ENCODE results near the gene FAM53C.
"Not testable (repeated sequence)": the region's sequence is repeated elsewhere in the genome, so short reads cannot be mapped to it uniquely, and the experiment has no call there.

FAM53C gene

DNA sequence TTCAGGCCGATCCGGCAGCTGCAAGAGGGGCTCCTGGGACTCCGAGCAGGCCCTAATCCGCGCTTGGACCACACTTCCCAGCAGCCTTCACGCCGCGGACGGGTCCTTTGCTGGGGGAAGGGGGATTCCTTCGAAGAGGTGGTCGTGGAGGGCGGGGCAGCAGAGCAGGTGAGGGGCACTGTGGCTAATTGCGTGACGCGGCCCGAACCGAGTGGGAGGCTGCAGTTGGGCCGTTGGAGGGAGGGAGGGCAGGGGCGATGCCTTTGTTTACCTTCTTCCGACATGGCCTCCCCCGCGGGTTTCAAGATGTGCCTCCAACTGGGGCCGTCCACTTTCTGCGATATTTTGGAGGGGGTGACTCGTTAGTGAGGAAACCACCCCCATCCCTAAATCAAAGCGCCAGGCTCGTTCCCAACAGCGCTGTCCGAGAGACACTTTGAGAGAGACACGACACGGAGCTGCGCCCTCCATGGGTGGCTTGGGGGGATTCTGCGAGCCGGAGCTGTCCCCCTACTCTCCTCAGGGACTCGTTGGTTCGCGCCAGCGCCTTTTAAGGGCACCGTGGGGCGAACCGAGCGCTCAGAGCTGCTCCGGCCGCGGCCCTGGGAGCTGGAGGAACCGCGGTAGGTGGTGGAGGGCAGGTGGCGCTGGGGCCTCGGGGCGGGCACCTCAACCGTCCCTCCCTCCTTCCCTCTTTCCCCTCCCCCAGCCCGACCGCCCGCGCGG lies at the start of gene FAM53C:
TSS of gene FAM53C (plus strand) at position 582 of the 726 bp plus-strand sequence. CDS start 3,070 bp downstream, outside the sequence.
- no peak for DNase-seq

DNA sequence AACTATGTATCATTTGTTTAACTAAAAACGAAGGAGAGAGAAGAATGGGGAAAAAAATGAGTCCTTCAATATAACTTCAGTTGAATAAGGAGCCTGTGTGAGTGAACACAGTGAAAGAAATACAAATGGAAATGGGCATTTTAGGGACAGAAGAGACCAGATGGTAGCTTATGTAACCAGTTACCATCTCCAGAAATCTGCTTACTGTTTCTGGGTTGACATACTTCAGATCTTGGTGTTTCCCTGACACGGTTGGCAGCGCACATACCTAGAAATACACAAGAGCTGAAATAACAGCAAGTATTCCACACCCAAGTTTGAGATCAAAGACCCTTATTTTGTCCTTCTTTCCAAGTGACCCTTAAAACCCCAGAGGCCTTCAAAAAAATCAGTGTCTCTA lies 48.8 kb upstream of the FAM53C start:
- no peak for DNase-seq

DNA sequence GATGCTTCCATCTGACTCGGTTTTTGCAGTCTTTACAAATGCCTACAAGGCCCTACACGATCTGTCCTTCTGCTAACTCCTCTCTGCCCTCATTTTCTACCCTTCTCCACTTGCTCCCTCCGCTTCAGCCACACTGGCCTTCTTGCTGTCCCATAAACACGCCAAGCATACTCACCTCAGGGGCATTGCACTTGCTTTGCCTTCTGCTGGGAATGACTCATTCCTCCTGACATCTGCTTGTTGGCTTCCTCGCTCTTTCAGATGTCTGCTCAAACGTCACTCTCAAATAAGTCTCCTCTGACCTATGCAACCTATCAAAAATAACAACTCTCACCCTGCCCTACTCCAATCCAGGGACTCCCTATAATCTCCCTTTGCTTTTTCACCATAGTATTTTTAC lies 34.7 kb upstream of the FAM53C start:
- DNase-seq = no peak

DNA sequence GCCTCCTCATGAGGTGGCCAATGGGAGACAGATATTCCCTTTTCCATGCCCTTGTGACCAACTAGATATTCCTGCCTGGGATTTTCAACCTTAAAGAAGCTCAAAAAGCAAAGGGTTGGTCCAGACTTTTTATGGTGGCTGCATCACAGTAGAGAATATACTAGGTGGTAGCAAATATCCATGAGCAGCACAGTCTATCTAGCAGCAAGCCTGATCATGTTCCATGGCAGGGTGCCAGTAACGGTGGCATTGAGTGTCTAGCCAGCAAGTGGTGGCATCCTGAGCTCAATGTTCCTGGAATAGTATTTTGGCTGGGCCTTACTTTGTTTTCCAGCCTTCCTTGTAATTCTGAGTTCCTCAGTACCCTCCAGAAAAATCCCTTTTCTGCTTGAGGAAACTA lies 32.3 kb upstream of the FAM53C start:
- no peak for DNase-seq

DNA sequence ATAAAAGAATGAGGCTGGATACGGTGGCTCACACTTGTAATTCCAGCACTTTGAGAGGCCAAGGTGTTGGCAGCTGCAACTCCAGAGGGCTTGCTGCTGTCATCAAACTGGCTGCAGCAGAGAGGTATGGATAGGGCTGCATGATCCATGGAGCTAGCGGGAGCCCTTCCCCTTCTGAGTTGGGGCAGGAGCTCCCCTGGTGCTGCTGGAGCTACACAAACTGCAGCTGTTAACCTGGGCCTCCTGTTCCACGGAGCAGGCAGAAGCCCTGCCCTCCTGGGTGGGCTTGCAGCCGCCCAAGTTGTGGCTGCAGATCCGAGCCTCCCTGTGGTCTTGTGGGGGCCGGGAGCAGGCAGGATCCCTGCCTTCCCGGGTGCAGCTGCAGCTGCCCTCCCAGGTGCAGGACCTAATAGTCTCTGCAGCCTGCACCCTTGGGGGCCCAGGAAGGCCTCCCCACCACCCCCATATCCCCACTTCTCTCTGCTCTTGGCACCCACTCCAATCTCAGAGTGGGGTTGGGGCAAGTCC lies 22.3 kb upstream of the FAM53C start:
- no peak for DNase-seq

DNA sequence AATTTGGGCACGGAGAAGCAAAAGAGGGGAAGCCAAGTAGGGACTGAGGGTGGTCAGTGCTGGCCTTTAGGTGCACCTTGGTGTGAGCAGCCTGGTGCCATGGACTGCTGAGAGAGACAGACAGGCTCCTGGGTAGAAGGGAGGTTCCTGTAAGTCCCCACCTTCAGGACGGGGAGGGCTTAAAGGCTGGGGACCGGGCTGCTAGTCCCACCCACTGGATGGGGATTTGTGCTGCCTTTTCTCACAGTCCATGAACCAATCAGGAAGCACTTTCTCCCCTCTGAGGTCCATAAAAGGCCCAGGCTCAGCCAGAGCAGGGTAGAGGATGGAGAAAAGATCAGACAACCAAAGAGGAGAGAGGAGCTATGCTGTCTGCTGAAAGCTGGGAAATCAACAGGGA lies 21.7 kb upstream of the FAM53C start:
- no peak for DNase-seq

DNA sequence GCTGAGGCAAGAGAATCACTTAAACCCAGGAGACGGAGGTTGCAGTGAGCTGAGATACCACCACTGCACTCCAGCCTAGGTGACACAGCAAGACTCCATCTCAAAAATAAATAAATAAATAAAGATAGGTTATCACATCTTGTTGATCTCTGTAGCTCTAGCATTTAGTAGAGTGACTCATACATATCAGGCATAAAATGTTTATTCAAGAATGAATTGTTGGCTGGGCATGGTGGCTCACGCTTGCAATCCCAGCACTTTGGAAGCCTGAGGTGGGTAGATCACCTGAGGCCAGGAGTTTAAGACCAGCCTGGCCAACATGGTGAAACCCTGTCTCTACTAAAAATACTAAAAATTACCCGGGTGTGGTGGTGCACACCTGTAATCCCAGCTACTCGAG lies 19.9 kb upstream of the FAM53C start:
- not testable (repeated sequence) for DNase-seq

DNA sequence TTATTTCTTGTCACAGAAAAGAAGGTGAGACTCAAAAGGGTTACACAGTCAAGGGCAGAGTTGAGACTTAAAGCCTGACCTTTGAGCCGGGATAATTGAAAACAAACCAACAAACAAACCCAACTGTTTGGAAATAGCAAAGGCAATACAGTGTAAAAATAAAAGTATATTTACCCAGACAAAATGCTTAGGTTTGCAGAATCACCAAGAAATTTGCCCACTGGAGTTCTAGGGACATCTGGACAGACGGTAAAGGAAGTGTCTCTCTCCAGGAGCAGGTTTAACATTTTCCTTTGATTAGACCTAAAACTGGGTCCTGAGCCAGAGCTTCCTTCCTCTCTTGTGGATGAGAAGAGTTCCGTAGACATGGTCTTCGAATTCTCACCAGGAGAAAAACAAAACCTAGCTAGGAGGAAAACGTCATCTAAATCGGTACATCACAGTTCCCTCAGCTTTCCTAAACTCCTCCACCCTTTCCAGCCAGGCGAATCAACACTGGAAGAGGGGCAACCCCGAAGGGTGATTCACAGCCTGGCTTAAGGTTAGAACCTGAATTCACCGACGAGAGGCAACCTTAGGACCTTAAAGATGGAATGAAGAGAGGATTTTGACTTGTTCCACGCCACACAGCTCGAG lies 7.1 kb upstream of the FAM53C start:
- DNase-seq = no peak

DNA sequence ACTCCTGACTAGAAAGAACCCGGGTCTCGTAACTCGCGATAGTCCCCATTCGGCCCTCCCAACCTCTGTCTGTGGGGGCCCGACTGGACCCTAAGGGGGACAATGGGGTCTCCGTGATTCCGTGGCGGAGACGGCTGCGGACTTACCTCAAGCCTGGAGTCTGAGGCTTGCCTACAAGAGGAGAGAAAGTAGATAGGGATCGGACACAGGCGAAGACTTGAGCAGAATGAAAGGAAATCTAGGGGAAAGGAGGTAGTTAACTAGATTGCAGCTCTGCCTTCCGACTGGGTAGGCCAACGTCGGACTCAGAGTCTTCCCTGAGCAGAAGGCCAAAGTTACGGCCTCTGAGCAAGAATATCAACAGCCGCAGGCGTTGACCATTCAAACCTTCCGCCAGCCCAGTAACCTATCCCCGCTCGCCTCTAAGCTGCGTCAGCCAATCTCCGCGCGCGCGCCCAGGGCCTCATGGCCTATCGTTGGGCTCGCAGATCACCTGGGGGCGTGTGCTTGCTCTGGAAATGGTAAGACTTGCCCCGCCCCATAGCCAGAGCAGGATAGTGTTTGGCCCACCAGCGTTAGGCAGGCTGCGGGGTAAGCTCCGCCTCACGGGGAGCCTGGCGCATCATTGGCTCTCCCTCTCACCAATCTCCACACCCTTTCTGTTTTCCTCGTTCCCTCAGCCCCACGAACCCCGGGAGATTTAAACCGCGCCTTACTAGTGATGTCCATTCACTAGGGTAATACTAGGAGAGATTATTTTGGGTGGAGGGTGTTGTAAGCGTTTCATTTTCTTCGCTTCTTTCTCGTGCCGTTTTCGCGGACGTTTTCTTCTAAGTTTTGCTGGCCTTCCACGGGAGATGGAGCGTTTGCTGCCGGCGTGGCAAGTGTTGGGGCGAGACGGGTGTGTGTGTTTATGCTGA lies 6.4 kb upstream of the FAM53C start, which contains the start of gene CDC25C:
TSS of gene CDC25C (minus strand) at position 356 of the 920 bp plus-strand sequence. CDS start 624 bp downstream, outside the sequence.
- peak; percentile 92 for DNase-seq

DNA sequence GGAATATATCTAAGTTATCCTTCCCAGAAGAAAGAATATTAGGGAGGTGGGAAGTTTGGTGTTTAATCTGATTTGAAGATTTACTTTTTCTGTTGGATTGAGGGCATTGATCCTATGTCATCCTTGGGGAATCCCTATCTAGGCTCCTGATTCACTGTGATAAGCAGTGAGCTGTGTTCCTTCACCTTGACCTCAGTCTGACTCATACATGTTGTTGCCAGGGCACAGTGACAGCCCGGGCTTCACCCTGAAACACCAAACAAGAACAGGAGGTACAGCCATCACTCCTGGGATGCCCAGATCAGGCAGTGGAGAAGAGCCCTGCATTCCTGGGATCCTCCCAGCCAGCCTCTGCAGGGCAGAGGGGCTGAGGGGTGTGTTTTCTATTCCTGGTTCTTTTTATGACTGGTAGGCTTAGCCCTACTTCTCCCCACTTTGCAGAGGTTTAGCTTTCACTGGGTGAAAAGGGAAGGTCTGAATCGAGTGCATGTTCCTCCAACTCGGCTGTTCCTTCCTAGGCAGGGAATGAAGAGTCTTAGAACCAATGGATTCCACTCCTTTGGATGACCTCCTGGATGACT lies 3.1 kb upstream of the FAM53C start:
- DNase-seq = no peak

DNA sequence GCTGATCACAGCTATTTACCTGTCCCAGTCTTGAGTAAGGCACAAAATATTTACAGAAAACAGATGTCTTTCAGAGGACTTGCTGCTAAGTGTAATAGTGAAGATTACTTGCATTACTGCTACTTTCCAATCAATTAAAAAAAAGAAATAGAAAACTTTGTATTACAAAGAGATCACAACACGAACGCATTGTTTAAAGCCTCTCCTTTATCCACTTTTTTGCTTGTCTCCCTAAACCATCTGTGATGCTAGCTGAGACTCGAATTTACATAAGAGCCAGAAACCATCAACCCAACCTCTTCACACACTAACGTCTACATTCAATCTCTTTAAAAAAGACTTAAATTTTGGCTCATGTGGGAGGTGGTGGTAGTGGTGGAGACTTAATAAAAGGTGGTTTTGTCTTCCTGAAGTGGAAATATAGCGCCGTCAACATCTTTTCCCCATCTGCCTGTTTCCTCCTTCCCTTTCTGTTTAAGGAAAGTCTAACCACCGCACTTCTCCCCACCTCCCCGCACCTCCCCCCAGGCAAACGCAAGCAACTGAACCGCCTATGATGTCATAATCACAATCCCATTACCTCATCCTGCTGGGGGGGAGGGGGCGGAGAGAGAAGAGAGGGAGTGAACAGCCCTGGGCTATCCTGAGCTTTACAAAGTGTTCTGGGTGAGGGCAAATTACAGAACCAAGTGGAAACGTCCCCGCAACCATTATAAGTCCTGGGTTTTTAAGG lies 948 bp upstream of the FAM53C start:
- DNase-seq = no peak

DNA sequence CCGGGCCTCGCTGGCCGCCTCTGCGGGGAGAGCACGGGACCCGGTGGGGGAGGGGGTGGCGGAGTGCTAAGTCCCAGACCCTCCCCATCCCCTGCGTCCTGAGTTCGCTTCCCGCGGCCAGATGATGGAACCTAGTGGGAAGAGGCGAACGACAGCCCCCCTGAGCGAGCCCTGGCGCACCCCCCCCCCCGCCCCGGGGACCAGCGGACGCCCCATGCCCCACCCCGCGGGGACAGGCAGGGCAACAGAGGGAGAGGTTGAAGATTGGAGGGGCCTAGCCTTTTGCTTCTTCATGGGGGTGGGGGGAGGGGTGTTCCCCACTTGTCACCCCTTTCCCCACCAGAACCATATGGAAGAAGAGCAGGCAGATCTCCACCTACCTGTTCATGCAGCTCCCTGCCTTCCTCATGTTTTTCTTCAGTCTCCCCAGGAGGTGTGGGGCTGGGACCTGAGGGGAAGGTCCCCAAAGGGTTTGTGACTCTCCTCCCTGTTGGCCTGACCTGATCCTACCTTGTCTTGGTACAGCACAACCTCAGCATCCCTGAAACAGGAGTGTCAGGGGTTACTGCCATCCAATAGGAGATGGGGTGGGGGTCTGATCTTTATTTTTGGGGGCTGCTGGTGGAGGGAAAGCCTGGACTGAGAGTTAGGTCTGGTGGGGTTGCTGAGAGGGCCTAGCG lies 485 bp downstream of the FAM53C start:
- DNase-seq = no peak

DNA sequence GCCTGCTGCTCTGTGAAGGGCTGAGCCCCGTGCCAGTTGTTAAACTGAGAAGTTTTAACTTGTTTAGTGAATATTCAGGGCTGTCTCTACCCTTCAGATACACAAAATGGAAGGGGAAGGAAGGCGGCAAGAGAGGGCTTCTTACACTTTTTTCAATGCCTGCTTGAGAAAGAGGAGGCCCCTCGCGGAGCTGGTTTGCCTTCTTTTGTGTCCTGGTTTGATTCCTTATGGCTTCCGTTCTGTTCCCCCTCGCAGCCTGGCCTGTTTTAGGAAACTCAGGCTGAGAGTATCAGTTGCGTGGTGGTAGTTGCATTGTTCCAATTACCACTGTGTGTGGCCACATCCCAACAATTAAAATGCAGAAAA lies 1.0 kb downstream of the FAM53C start:
- no peak for DNase-seq

DNA sequence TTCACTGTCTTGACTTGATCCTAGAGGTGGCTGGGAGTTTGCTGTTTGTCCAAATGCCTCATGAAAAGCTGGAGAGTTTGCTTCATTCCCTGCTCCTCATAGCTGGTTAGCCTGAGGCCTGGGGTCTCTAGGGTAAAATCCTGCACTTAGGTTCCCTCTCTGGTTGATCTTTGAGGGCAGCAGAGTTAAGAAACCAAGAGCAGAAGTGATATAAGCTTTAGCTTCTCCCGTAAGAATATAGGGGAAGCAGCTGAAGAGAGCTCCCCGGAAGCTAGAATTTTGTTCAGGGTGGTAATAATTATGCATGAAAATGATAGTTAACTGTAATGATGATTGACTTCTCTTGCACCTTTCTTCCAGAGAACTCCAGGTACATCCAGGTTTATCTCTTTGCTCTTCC lies 1.4 kb downstream of the FAM53C start:
- DNase-seq = no peak

DNA sequence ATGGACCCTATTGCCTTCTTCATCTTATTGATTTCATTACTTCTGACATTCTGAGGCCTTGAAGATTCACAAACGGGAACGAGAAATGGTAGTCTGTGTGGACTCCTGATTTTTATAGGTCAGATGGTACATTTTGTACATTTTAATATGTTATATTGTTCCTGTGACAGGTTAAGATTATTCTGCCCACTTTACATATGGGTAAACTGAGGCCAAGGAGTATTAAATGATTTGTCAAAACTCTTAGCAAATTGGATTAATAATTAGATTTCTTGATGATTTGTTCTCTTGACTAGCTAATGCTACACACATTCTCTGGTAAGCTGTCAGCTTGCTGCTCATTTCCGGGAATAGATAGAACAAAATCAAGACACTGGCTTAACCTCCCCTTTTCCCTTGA lies 1.9 kb downstream of the FAM53C start:
- no peak for DNase-seq

DNA sequence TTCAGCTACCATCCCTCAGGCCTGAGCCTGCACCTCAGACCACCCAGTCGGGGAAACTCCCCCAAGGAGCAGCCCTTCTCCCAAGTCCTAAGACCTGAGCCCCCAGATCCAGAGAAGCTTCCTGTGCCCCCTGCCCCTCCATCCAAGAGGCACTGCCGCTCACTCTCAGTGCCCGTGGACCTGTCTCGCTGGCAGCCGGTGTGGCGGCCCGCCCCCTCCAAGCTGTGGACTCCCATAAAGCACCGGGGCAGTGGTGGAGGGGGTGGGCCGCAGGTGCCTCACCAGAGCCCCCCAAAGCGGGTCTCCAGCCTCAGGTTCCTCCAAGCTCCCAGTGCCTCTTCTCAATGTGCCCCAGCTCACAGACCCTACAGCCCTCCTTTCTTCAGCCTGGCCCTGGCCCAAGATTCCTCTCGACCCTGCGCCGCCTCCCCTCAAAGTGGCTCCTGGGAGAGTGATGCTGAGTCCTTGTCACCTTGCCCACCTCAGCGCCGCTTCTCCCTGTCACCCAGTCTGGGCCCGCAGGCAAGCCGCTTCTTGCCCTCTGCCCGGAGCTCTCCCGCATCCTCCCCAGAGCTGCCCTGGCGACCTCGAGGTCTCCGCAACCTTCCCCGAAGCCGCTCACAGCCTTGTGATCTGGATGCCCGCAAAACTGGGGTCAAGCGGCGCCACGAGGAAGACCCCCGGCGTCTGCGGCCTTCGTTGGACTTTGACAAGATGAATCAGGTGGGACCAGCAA lies 7.0 kb downstream of the FAM53C start:
- DNase-seq = no peak

DNA sequence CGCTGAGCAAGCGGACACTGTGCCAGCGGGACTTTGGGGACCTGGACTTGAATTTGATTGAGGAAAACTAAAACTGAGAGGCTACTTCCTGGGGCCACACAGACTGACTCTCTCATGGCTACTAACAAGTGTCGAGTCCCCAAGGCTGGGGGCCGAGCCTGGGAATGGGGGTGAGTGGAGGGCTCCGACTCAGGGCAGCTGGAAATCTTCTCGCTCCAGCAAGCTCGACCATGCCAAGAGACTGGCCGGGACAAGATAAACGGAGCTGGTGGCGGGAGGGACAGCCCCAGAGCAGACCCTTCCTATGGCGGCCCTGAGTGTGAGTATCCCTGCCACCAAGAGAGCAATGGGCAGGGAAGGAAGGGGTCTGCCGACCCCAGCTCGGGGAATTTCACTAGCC lies 8.8 kb downstream of the FAM53C start:
- no peak for DNase-seq

DNA sequence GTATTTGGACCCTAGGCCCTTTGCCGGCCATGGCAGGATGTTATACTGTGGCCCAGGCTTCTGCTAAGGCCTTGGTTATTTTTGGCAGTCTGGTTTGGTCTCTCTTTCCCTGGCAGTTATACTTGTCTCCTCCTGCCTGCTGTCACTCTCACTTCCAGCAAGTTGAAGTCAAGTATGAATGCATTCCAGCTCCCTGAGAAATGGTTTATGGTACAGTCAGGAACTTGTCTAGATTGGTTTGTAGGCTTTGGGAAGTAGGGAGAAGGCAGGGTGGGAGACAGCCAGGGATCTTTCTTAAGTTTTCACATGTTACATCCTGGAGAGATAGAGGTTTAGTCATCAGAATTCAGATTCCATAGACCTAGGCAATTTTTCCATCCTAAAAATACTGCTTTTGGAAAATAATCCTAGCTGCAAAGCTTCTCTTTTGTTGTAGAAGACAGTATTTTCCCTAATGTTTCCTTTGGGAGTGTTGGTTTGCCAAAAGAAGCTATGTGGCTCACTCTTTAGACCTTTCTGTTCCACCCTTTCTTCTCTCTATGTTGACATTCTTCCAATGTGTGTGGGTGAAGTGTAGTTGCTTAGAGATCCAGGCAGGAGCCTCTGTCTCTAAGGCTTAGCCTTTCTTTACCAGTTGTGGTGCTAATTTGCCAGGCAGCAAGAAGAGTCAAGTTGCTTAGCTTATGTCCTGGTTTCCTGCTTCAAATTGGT lies 11.9 kb downstream of the FAM53C start:
- DNase-seq = no peak

DNA sequence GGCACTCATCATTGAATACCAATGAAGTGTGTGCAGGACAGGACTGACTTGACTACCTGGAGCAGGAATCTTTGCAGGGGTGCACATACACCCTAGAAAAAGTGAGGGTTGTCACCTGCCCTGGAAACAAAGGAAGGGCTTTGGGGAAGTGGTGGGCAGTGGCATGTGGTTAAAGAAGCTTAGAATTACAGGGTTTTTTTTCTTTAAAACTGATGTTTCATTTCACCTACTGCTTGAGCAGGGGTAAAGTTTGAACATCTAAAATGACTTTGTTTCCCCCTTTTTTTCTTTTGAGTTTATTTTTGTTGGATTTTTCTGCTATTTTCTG lies 12.5 kb downstream of the FAM53C start:
- no peak for DNase-seq

DNA sequence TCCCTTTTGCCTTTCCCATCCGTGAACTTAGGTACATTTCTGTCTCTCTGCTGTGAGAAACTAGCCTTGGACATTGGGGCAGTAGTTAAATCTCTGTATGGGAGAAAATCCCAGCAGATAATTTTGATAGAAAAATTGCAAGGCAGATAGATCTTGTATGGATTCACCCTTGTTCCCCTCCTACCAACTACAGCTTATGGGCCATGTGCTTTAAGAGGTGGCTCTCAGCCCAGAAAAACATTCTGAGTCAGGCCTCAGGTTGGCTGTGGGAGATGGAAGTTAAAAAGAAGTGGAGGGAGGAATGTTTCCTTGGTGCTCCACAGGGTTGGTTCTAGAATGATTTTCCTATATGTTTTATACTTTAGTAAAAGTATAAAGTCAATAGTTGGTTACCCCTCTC lies 13.0 kb downstream of the FAM53C start:
- no peak for DNase-seq

Measured in NCI-H2081 treated with DMSO at 0.1 percent for 48 hours (cell line).